OCI-LY7 (cell line): ENCODE measurements around the gene PPP6R3. TPM values are rescaled to one million over a fixed set of nuclear protein-coding genes. Genes with fewer than 3 reads are reported as not detected.

Experiments
- BruUV-seq: library from RNA; stranded (reverse); fragments of 400-500 nt; replicated peaks from 2 replicates; lab custom pipeline; 2021; lab: Mats Ljungman, UMichigan
- CTCF ChIA-PET: fragments of 300-600 bp; sonication (Branson Sonifier 250); formaldehyde crosslinking; loops from one replicate; lab custom pipeline; 2022; ENCODE audit warnings: antibody characterized with exemption; ENCODE audit not compliant: unreplicated experiment; lab: Charles Lee
- POLR2A ChIA-PET: fragments of 300-600 bp; sonication (Branson Sonifier 250); formaldehyde crosslinking; loops from one replicate; lab custom pipeline; 2022; ENCODE audit warnings: antibody characterized with exemption; lab: Charles Lee
- DNase-seq: peaks from one replicate; pipeline ENCODE4 v3.0.0-alpha.2; 2015; ENCODE audit warnings: low spot score
- H2AFZ ChIP-seq: fragments of 200-600 bp; sonication (generic), shearing (Covaris generic); 2 replicates; pipeline ENCODE4 v1.6.1; 2014; ENCODE audit warnings: mild to moderate bottlenecking, antibody characterized with exemption, low read length, moderate library complexity
- H3K27ac ChIP-seq: fragments of 200-600 bp; sonication (generic); 2 replicates; pipeline ENCODE4 v1.5.1; 2014; ENCODE audit warnings: mixed run types, low read depth, mild to moderate bottlenecking, moderate library complexity, low read length, inconsistent platforms; ENCODE audit not compliant: poor library complexity, severe bottlenecking
- H3K36me3 ChIP-seq: fragments of 200-600 bp; sonication (generic); 2 replicates; pipeline ENCODE4 v1.6.1; 2014; ENCODE audit warnings: mild to moderate bottlenecking, antibody characterized with exemption, low read length, moderate library complexity, mixed read lengths; ENCODE audit not compliant: insufficient read depth
- H3K4me1 ChIP-seq: fragments of 200-600 bp; sonication (generic); 2 replicates; pipeline ENCODE4 v1.5.1; 2014; ENCODE audit warnings: mild to moderate bottlenecking, low read length; ENCODE audit not compliant: insufficient read depth, poor library complexity, severe bottlenecking
- H3K4me2 ChIP-seq: fragments of 200-600 bp; sonication (generic); 2 replicates; pipeline ENCODE4 v1.6.1; 2014; ENCODE audit warnings: mild to moderate bottlenecking, low read length
- H3K4me3 ChIP-seq: fragments of 200-600 bp; sonication (generic); 2 replicates; pipeline ENCODE4 v1.5.1; 2014; ENCODE audit warnings: mild to moderate bottlenecking, low read depth, low read length; ENCODE audit not compliant: poor library complexity, severe bottlenecking
- H3K79me2 ChIP-seq: fragments of 200-600 bp; sonication (generic); 2 replicates; pipeline ENCODE4 v1.6.1; 2016; ENCODE audit warnings: low read depth, mild to moderate bottlenecking, low read length, moderate library complexity, mixed read lengths; ENCODE audit not compliant: insufficient read depth
- H3K9me2 ChIP-seq: fragments of 200-600 bp; sonication (generic); 2 replicates; pipeline ENCODE4 v1.6.1; 2016; ENCODE audit warnings: mild to moderate bottlenecking, low read length, mixed read lengths; ENCODE audit not compliant: insufficient read depth
- H3K9me3 ChIP-seq: fragments of 200-600 bp; sonication (generic); 2 replicates; pipeline ENCODE4 v1.6.1; 2014; ENCODE audit warnings: mild to moderate bottlenecking, mixed run types, low read length, mixed read lengths
- H4K20me1 ChIP-seq: fragments of 200-600 bp; sonication (generic); 2 replicates; pipeline ENCODE4 v1.6.1; 2014; ENCODE audit warnings: mild to moderate bottlenecking, antibody characterized with exemption, low read length, moderate library complexity, mixed read lengths; ENCODE audit not compliant: insufficient read depth
- CTCF ChIP-seq: fragments of 200-600 bp; sonication (generic); conservative IDR thresholded peaks from 2 replicates; pipeline ENCODE4 v1.5.1; 2014; ENCODE audit warnings: mild to moderate bottlenecking, antibody characterized with exemption, low read length, moderate library complexity, mixed read lengths
- EZH2phosphoT487 ChIP-seq: fragments of 200-600 bp; sonication (generic); IDR thresholded peaks from 2 replicates; pipeline ENCODE4 v1.6.1; 2018; ENCODE audit warnings: low read depth, borderline replicate concordance, mild to moderate bottlenecking, mixed run types, antibody characterized with exemption, low read length, moderate library complexity, mixed read lengths
- intact Hi-C: fragments of 100-400 bp; cut with micrococcal nuclease; formaldehyde crosslinking; loops from one replicate; pipeline ENCODE4 v1.10.0; 2022; ENCODE audit not compliant: unreplicated experiment
- total RNA-seq, 2 experiments: library from RNA; depleted of rRNA in 1 of 2; stranded (reverse); fragments of >200 nt in 1 of 2; shearing (Covaris generic) in 1 of 2; gene quantifications; 2 replicates each; pipeline ENCODE4 v1.2.3, GENCODE V29; 2014 to 2022

Gene PPP6R3
- total RNA-seq, 2 experiments from 2014 or later, result 122 to 151 TPM

GRCh38 chr11:68517121-68517741 lies 56.7 kb downstream of the PPP6R3 start:
- CTCF ChIA-PET, result no interaction called here
- peaks cover 75% of the 10 kb centered on the region for H3K79me2 ChIP-seq
- H4K20me1 ChIP-seq, result peaks cover 33% of the 10 kb centered on the region
- BruUV-seq, result no TSS peak
- POLR2A ChIA-PET, result no interaction called here
- H3K9me3 ChIP-seq, result no peaks in the 10 kb centered on the region
- no peaks in the 10 kb centered on the region for H3K4me1 ChIP-seq
- no peak overlapping the region for H3K4me2 ChIP-seq
- intact Hi-C loops, result no loop called here
- TF ChIP-seq CTCF, result no peak
- no peak for TF ChIP-seq EZH2phosphoT487
- DNase-seq, result no peak
- H3K27ac ChIP-seq, result no peak overlapping the region
- no peak overlapping the region for H3K4me3 ChIP-seq
- H3K9me2 ChIP-seq, result no peaks in the 10 kb centered on the region
- H2AFZ ChIP-seq, result no peak overlapping the region
- H3K36me3 ChIP-seq, result peaks cover 81% of the 10 kb centered on the region

GRCh38 chr11:68518191-68518590 lies 57.6 kb downstream of the PPP6R3 start:
- no peak overlapping the region for H2AFZ ChIP-seq
- no peak for TF ChIP-seq EZH2phosphoT487
- TF ChIP-seq CTCF, result no peak
- POLR2A ChIA-PET, result interaction anchor here (1.3 kb wide), 1 partner anchor 24 kb away, joined by 3 read pairs; no protein-coding TSS in a partner anchor
- peaks cover 70% of the 10 kb centered on the region for H3K79me2 ChIP-seq
- H3K27ac ChIP-seq, result no peak overlapping the region
- no peak overlapping the region for H3K4me2 ChIP-seq
- intact Hi-C loops, result no loop called here
- peaks cover 81% of the 10 kb centered on the region for H3K36me3 ChIP-seq
- CTCF ChIA-PET, result no interaction called here
- H3K9me2 ChIP-seq, result no peaks in the 10 kb centered on the region
- peaks cover 23% of the 10 kb centered on the region for H4K20me1 ChIP-seq
- no peaks in the 10 kb centered on the region for H3K4me1 ChIP-seq
- no peak overlapping the region for H3K4me3 ChIP-seq
- no TSS peak for BruUV-seq
- DNase-seq, result no peak
- no peaks in the 10 kb centered on the region for H3K9me3 ChIP-seq

- BruUV-seq, result no TSS peak
- intact Hi-C loops, result no loop called here
- Histone ChIP-seq H3K36me3 (peaks cover 89% of the 10 kb centered on the region), H3K9me3 (no peaks in the 10 kb centered on the region), H3K4me3 (no peak overlapping the region), H3K79me2 (peaks cover 55% of the 10 kb centered on the region; the same call in 1 of the 2 replicates), H2AFZ (no peak overlapping the region), H3K4me2 (no peak overlapping the region), H3K9me2 (no peaks in the 10 kb centered on the region), H4K20me1 (peaks cover 16% of the 10 kb centered on the region), H3K4me1 (no peaks in the 10 kb centered on the region), H3K27ac (no peak overlapping the region)
- CTCF ChIA-PET, result no interaction called here
- no peak for DNase-seq
- POLR2A ChIA-PET, result interaction anchor here (0.6 to 1.3 kb wide), 3 partner anchors 27 to 42 kb away, joined by 3 to 5 read pairs (median 3); no protein-coding TSS in a partner anchor
- TF ChIP-seq EZH2phosphoT487 (no peak), CTCF (no peak)
Observed at GRCh38 chr11:68521969-68522652, 61.6 kb downstream of the PPP6R3 start.
